ENCODE results near the gene PDE6B. TPM values are rescaled to one million over a fixed set of nuclear protein-coding genes. Genes with fewer than 3 reads are reported as not detected.

Gene PDE6B
- total and polyA plus RNA-seq, 2 of the 13 experiments (the other 11 are each of a cell fraction or from before 2014, with no cell fraction given): 0.38 to 0.40 TPM

DNA sequence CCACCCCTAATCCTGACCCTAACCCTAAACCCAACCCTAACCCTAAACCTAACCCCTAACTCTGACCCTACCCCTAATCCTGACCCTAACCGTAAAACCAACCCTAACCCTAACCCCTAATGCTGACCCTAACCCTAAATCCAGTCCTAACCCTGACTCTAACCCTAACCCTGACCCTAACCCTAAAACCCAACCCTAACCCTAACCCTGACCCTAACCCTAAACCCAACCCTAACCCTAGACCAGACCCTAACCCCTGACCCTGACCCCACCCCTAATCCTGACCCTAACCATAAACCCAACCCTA, 79.6 kb downstream of the PDE6B start:
- Histone ChIP-seq H3K79me2 (ENCODE audit: insufficient read depth, low read length) (peaks cover 33% of the 10 kb centered on the region), H3K9ac (ENCODE audit: insufficient read depth, low read depth, low read length) (peak overlapping the region; percentile 60; the same call in 1 of the 2 replicates), H4K20me1 (ENCODE audit: insufficient read depth, low read length) (peaks cover 25% of the 10 kb centered on the region), H3K36me3 (replicated peaks in 1 of 2; ENCODE audit: control insufficient read depth in 1 of 2, insufficient read depth in 2 of 2, low read length in 2 of 2) (peaks cover 2 to 5% of the 10 kb centered on the region in 2 experiments; a peak in 2 of 5 replicates), H3K4me2 (ENCODE audit: low read depth, low read length) (peak overlapping the region; percentile 87), H3K4me3 (replicated peaks in 1 of 3; ENCODE audit: insufficient read depth in 1 of 3, low read depth in 2 of 3, low read length in 3 of 3) (peak overlapping the region in 1 of 3 experiments; percentile 78; a peak in 2 of 6 replicates), H3K4me1 (ENCODE audit: insufficient read depth, low read length) (peaks cover 58% of the 10 kb centered on the region), H2AFZ (ENCODE audit: low read length) (no peak overlapping the region), H3K27ac (ENCODE audit: extremely low read length, insufficient read depth, low read length) (no peak overlapping the region), H3K9me3 (ENCODE audit: low read length) (no peaks in the 10 kb centered on the region), H3K27me3 (ENCODE audit: control insufficient read depth in 1 of 2, insufficient read depth in 2 of 2, low read length in 2 of 2) (peaks cover 3 to 12% of the 10 kb centered on the region in 2 experiments; a peak in 2 of 5 replicates)
- ATAC-seq (no peak), FAIRE-seq (no peak), DNase-seq (ENCODE audit: low spot score) (no peak)
- TF ChIP-seq, protein P1, sequence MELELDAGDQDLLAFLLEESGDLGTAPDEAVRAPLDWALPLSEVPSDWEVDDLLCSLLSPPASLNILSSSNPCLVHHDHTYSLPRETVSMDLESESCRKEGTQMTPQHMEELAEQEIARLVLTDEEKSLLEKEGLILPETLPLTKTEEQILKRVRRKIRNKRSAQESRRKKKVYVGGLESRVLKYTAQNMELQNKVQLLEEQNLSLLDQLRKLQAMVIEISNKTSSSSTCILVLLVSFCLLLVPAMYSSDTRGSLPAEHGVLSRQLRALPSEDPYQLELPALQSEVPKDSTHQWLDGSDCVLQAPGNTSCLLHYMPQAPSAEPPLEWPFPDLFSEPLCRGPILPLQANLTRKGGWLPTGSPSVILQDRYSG (CRISPR knock-in tag; IDR thresholded peaks at IDR 0.05): no peak
- TF ChIP-seq ATM (IDR thresholded peaks at IDR 0.05; ENCODE audit: borderline replicate concordance) (no peak), SRSF4 (IDR thresholded peaks at IDR 0.05; ENCODE audit: low read depth, low read length, poor library complexity, severe bottlenecking) (no peak), ZNF773 (CRISPR knock-in tag; IDR thresholded peaks at IDR 0.05; ENCODE audit: borderline replicate concordance) (no peak), PHF5A (CRISPR knock-in tag; IDR thresholded peaks at IDR 0.05; ENCODE audit: low read depth, unreplicated experiment) (no peak), PHB2 (IDR thresholded peaks at IDR 0.05; ENCODE audit: partially characterized antibody) (no peak), SIN3A (IDR thresholded peaks at IDR 0.05; ENCODE audit: borderline replicate concordance, low read depth, low read length) (0 out of 2 replicates have a peak, but pooled peaks have one; percentile 2), GTF2F1 (IDR thresholded peaks at IDR 0.05; ENCODE audit: low read length) (no peak), PCBP2 (optimal IDR thresholded peaks at IDR 0.05; ENCODE audit: low read depth, low read length, poor library complexity, severe bottlenecking) (peak; percentile 100)
- TF ChIP-seq, protein P2, sequence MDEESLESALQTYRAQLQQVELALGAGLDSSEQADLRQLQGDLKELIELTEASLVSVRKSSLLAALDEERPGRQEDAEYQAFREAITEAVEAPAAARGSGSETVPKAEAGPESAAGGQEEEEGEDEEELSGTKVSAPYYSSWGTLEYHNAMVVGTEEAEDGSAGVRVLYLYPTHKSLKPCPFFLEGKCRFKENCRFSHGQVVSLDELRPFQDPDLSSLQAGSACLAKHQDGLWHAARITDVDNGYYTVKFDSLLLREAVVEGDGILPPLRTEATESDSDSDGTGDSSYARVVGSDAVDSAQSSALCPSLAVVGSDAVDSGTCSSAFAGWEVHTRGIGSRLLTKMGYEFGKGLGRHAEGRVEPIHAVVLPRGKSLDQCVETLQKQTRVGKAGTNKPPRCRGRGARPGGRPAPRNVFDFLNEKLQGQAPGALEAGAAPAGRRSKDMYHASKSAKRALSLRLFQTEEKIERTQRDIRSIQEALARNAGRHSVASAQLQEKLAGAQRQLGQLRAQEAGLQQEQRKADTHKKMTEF (CRISPR knock-in tag; IDR thresholded peaks at IDR 0.05): no peak
- 91% methylated on average over 1 of the region's 1 CpG for WGBS (ENCODE audit: low lambda C conversion rate)
- POLR2A ChIA-PET: interaction anchor here (1.0 kb wide), 1 partner anchor 77 kb away, joined by 4 read pairs; no protein-coding TSS in a partner anchor
- BruUV-seq (replicated peaks): no TSS peak
- CTCF ChIA-PET (ENCODE audit: low intra/inter-chr PET ratio, low total read pairs): no interaction called here
- in situ Hi-C loops (cut with HindIII; ENCODE audit: extremely low pct_ligation_motif_present, low pct_unique_long_range_greater_than_20kb) (no loop called here), intact Hi-C loops (cut with micrococcal nuclease; ENCODE audit: unreplicated experiment) (loop anchor here (2.0 kb wide), 1 partner anchor 18 kb away; no protein-coding TSS in a partner anchor)
